HEK293 (cell line): ENCODE results near the gene NAIF1.
"Not testable (repeated sequence)": the region's sequence is repeated elsewhere in the genome, so short reads cannot be mapped to it uniquely, and the experiment has no call there.

ENCODE experiments used
- CTCF ChIA-PET: fragments of 350-600 bp; formaldehyde crosslinking; extraction: SDS; loops from one replicate; lab custom pipeline; 2021; ENCODE audit warnings: antibody characterized with exemption; lab: Yijun Ruan, JAX
- POLR2A ChIA-PET: fragments of 300-600 bp; formaldehyde crosslinking; extraction: SDS; loops from one replicate; lab custom pipeline; 2020; ENCODE audit warnings: antibody characterized with exemption, inconsistent platforms; lab: Yijun Ruan, JAX
- H3K27ac ChIP-seq: fragments of 200-500 bp; sonication (Bioruptor generic); 2 replicates; pipeline ENCODE4 v1.5.1; 2014; ENCODE audit warnings: low read depth, low read length, control low read depth, inconsistent platforms; ENCODE audit errors: extremely low read depth
- H3K36me3 ChIP-seq, 2 experiments: fragments of 200-500 bp in 1 of 2; sonication (Bioruptor generic) in 1 of 2; 1 replicate in 1 of 2; 2 replicates in 1 of 2; pipeline ENCODE4 v1.5.1; 2014 to 2017; ENCODE audit warnings: inconsistent platforms in 2 of 2, low read length in 2 of 2; ENCODE audit not compliant: control insufficient read depth in 2 of 2, insufficient read depth in 1 of 2
- H3K4me1 ChIP-seq: fragments of 200-500 bp; sonication (Bioruptor generic); 2 replicates; pipeline ENCODE4 v1.5.1; 2014; ENCODE audit warnings: mild to moderate bottlenecking, low read length, inconsistent platforms; ENCODE audit not compliant: control insufficient read depth, insufficient read depth
- H3K4me3 ChIP-seq: 2 replicates; pipeline ENCODE4 v1.5.1; 2011; ENCODE audit warnings: low read depth, mild to moderate bottlenecking, control low read depth, low read length, moderate library complexity
- H3K9me3 ChIP-seq: fragments of 200-500 bp; sonication (Bioruptor generic); 2 replicates; pipeline ENCODE4 v1.5.1; 2014; ENCODE audit warnings: low read depth, low read length, inconsistent platforms; ENCODE audit not compliant: control insufficient read depth, insufficient read depth
- BCL11B ChIP-seq: fragments of 450-650 bp; formaldehyde crosslinking; IDR thresholded peaks from 2 replicates; pipeline ENCODE4 v1.5.1; 2016; ENCODE audit warnings: low read depth, missing biosample characterization, missing genetic modification characterization
- PRDM1 ChIP-seq: fragments of 450-650 bp; formaldehyde crosslinking; IDR thresholded peaks from 2 replicates; pipeline ENCODE4; 2016; ENCODE audit warnings: missing biosample characterization, missing genetic modification characterization
- PRDM4 ChIP-seq: fragments of 450-650 bp; formaldehyde crosslinking; IDR thresholded peaks from 2 replicates; pipeline ENCODE4 v1.5.1; 2017; ENCODE audit warnings: missing biosample characterization, missing genetic modification characterization
- SP7 ChIP-seq: fragments of 450-650 bp; formaldehyde crosslinking; IDR thresholded peaks from 2 replicates; pipeline ENCODE4 v1.5.1; 2016; ENCODE audit warnings: missing biosample characterization, missing genetic modification characterization
- YY2 ChIP-seq: fragments of 450-650 bp; formaldehyde crosslinking; IDR thresholded peaks from 2 replicates; pipeline ENCODE4 v1.5.1; 2016; ENCODE audit warnings: missing biosample characterization, missing genetic modification characterization
- ZNF221 ChIP-seq: fragments of 450-650 bp; formaldehyde crosslinking; IDR thresholded peaks from 2 replicates; pipeline ENCODE4 v1.5.1; 2017; ENCODE audit warnings: missing biosample characterization, missing genetic modification characterization, borderline replicate concordance
- ZNF26 ChIP-seq: fragments of 450-650 bp; formaldehyde crosslinking; IDR thresholded peaks from 2 replicates; pipeline ENCODE4 v1.5.1; 2016; ENCODE audit warnings: missing biosample characterization, missing genetic modification characterization
- ZNF366 ChIP-seq: fragments of 450-650 bp; formaldehyde crosslinking; conservative IDR thresholded peaks from 2 replicates; pipeline ENCODE4 v1.5.1; 2016; ENCODE audit warnings: missing biosample characterization, missing genetic modification characterization
- ZNF37A ChIP-seq: fragments of 450-650 bp; IDR thresholded peaks from 2 replicates; pipeline ENCODE4 v1.5.1; 2018; ENCODE audit warnings: missing biosample characterization, missing genetic modification characterization
- ZNF548 ChIP-seq: fragments of 450-650 bp; formaldehyde crosslinking; IDR thresholded peaks from 2 replicates; pipeline ENCODE4 v1.5.1; 2016; ENCODE audit warnings: missing biosample characterization, missing genetic modification characterization
- ZNF660 ChIP-seq: fragments of 450-650 bp; IDR thresholded peaks from 2 replicates; pipeline ENCODE4 v1.5.1; 2018; ENCODE audit warnings: missing biosample characterization, mild to moderate bottlenecking, missing genetic modification characterization
- ZNF768 ChIP-seq: fragments of 450-650 bp; formaldehyde crosslinking; IDR thresholded peaks from 2 replicates; pipeline ENCODE4 v1.5.1; 2018; ENCODE audit warnings: missing biosample characterization, mild to moderate bottlenecking, missing genetic modification characterization
- ZXDB ChIP-seq: fragments of 450-650 bp; formaldehyde crosslinking; IDR thresholded peaks from 2 replicates; pipeline ENCODE4 v1.5.1; 2016; ENCODE audit warnings: missing biosample characterization, missing genetic modification characterization
- TF ChIP-seq, protein P1 (sequence below): fragments of 450-650 bp; formaldehyde crosslinking; IDR thresholded peaks from 2 replicates; pipeline ENCODE4 v1.5.1; 2017; ENCODE audit warnings: missing biosample characterization, missing genetic modification characterization

The NAIF1 gene

DNA sequence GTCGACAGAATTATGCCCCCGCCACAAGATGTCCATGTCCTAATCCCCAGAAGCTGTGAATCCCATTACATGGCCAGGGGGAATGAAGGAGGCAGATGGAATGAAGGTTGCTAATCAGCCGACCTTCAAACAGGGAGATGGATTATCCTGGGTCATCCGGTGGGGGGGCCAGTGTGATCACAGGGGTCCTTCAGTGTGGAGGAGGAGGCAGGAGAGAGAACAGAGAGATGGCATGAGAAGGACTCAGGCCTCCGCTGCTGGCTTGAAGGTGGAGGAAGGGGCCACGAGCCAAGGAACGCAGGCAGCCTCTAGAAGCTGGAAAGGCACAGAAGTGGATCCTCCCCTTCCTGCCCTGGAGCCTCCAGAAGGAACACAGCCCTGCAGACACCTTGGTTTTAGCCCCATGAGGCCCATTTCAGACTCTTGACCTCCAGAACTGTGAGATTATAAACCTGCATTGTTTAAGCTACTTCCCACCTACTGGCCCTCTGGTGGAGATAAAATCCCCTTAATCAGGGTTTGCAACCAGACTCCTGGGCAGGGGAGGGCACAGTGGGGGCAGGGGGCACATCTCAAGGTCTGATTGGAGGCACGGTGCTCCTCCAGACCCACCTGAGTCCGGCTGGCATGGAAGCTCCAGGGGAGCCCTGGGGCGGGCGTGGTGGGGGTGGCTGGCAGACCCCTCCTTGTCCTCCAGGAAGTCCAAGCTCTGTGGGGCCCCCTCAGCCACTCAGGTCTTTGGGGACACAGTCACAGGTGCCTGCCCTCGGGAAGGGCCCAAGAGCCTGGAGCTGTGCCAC lies 46.6 kb upstream of the NAIF1 start:
- H3K27ac ChIP-seq = no peak overlapping the region
- TF ChIP-seq ZXDB (tag by site-specific recombination) = no peak
- TF ChIP-seq ZNF548 = 0 out of 2 replicates have a peak, but pooled peaks have one; percentile 15
- ChIA-PET POLR2A (interaction anchor here (0.5 to 1.2 kb wide), 3 partner anchors 9 to 235 kb away, joined by 3 to 4 read pairs (median 3); no protein-coding TSS in a partner anchor), CTCF (interaction anchor here (0.6 to 5.2 kb wide), 8 partner anchors 11 to 171 kb away, joined by 3 to 50 read pairs (median 4); no protein-coding TSS in a partner anchor)
- H3K4me1 ChIP-seq = no peaks in the 10 kb centered on the region
- H3K4me3 ChIP-seq = no peak overlapping the region
- H3K36me3 ChIP-seq = peaks cover 0 to 30% of the 10 kb centered on the region in 2 experiments; a peak in 1 of 3 replicates
- H3K9me3 ChIP-seq = no peaks in the 10 kb centered on the region

GRCh38 chr9:128111726-128112125 lies 44.6 kb upstream of the NAIF1 start:
- CTCF ChIA-PET, H3K4me1 ChIP-seq, POLR2A ChIA-PET, H3K27ac ChIP-seq, H3K4me3 ChIP-seq, H3K9me3 ChIP-seq: not testable (repeated sequence)
- peaks cover 0 to 48% of the 10 kb centered on the region in 2 experiments; a peak in 1 of 3 replicates for H3K36me3 ChIP-seq

GRCh38 chr9:128109050-128109709 lies 42.1 kb upstream of the NAIF1 start:
- peaks cover 0 to 55% of the 10 kb centered on the region in 2 experiments; a peak in 2 of 3 replicates for H3K36me3 ChIP-seq
- no peak for TF ChIP-seq SP7 (tag by site-specific recombination)
- TF ChIP-seq YY2 (tag by site-specific recombination) = no peak
- no peak for TF ChIP-seq ZNF366 (tag by site-specific recombination)
- no peak for TF ChIP-seq ZNF221
- TF ChIP-seq BCL11B = no peak
- TF ChIP-seq ZNF37A = no peak
- TF ChIP-seq ZNF26 = no peak
- TF ChIP-seq ZNF660 (tag by site-specific recombination) = no peak
- TF ChIP-seq, protein P1, sequence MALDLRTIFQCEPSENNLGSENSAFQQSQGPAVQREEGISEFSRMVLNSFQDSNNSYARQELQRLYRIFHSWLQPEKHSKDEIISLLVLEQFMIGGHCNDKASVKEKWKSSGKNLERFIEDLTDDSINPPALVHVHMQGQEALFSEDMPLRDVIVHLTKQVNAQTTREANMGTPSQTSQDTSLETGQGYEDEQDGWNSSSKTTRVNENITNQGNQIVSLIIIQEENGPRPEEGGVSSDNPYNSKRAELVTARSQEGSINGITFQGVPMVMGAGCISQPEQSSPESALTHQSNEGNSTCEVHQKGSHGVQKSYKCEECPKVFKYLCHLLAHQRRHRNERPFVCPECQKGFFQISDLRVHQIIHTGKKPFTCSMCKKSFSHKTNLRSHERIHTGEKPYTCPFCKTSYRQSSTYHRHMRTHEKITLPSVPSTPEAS (tag by site-specific recombination) = no peak
- TF ChIP-seq PRDM1 (tag by site-specific recombination) = no peak
- no peak for TF ChIP-seq PRDM4 (tag by site-specific recombination)
- no peak for TF ChIP-seq ZNF768
- ChIA-PET CTCF (interaction anchor here (8.0 kb wide), 1 partner anchor 7 kb away, joined by 88 read pairs; no protein-coding TSS in a partner anchor), POLR2A (interaction anchor here (0.5 to 3.9 kb wide), 2 partner anchors 11 to 296 kb away, joined by 3 to 14 read pairs; no protein-coding TSS in a partner anchor)
- no peaks in the 10 kb centered on the region for H3K4me1 ChIP-seq
- H3K9me3 ChIP-seq = no peaks in the 10 kb centered on the region
- no peak overlapping the region for H3K4me3 ChIP-seq
- no peak overlapping the region for H3K27ac ChIP-seq
